HEK293 (cell line): ENCODE measurements around the gene FRMD8.

Experiments
- ZBTB20 ChIP-seq: fragments of 450-650 bp; formaldehyde crosslinking; IDR thresholded peaks from 2 replicates; pipeline ENCODE4 v1.5.1; 2016; ENCODE audit warnings: missing biosample characterization, missing genetic modification characterization
- ZNF114 ChIP-seq: fragments of 450-650 bp; formaldehyde crosslinking; IDR thresholded peaks from 2 replicates; pipeline ENCODE4 v1.5.0; 2017; ENCODE audit warnings: missing biosample characterization, missing genetic modification characterization
- ZNF571 ChIP-seq: fragments of 450-650 bp; formaldehyde crosslinking; IDR thresholded peaks from 2 replicates; pipeline ENCODE4 v1.5.0; 2017; ENCODE audit warnings: missing biosample characterization, missing genetic modification characterization
- ZNF664 ChIP-seq: fragments of 450-650 bp; formaldehyde crosslinking; IDR thresholded peaks from 2 replicates; pipeline ENCODE4 v1.5.1; 2016; ENCODE audit warnings: missing biosample characterization, missing genetic modification characterization

- TF ChIP-seq ZNF114 (tag by site-specific recombination) (no peak), ZBTB20 (tag by site-specific recombination) (no peak), ZNF664 (tag by site-specific recombination) (no peak), ZNF571 (tag by site-specific recombination) (no peak)
These were observed 62.1 kb downstream of the FRMD8 start for GRCh38 chr11:65448418-65449105.
